HepG2 (cell line): Measurements from ENCODE around the gene ZNF331. TPM values are rescaled to one million over a fixed set of nuclear protein-coding genes. Genes with fewer than 3 reads are reported as not detected.

Experiments
- CBX2 ChIP-seq, 2 experiments: fragments of 200-600 bp in 1 of 2; sonication (generic); formaldehyde crosslinking in 1 of 2; IDR thresholded peaks; 2 replicates each; pipeline versions ENCODE4 v1.7.0 to v1.8.1; 2018 to 2022; ENCODE audit warnings: low read depth in 2 of 2, low read length in 1 of 2, mild to moderate bottlenecking in 1 of 2, missing genetic modification reagents in 1 of 2
- FOXM1 ChIP-seq: sonication (generic); formaldehyde crosslinking; IDR thresholded peaks from 2 replicates; pipeline ENCODE4 v1.5.0; 2020; ENCODE audit warnings: missing genetic modification reagents
- HHEX ChIP-seq: IDR thresholded peaks from 2 replicates; pipeline ENCODE4 v1.6.1; 2016; ENCODE audit warnings: control low read depth
- HNRNPUL1 ChIP-seq: fragments of 200-400 bp; formaldehyde crosslinking; IDR thresholded peaks from 2 replicates; pipeline ENCODE4 v1.6.1; 2017; ENCODE audit warnings: low read depth, mild to moderate bottlenecking, low read length, moderate library complexity
- KLF6 ChIP-seq: IDR thresholded peaks from 2 replicates; pipeline ENCODE4 v1.8.0; 2016; ENCODE audit warnings: missing biosample characterization, missing genetic modification reagents
- NFYC ChIP-seq: IDR thresholded peaks from 2 replicates; pipeline ENCODE4 v1.6.1; 2016; ENCODE audit warnings: missing genetic modification reagents, missing compliant biosample characterization
- PCBP1 ChIP-seq: fragments of 200-400 bp; formaldehyde crosslinking; IDR thresholded peaks from 2 replicates; pipeline ENCODE4 v1.6.1; 2017; ENCODE audit warnings: mild to moderate bottlenecking, low read depth, low read length, borderline replicate concordance
- PHF21A ChIP-seq: sonication (generic); formaldehyde crosslinking; IDR thresholded peaks from 2 replicates; pipeline ENCODE4 v1.5.0; 2020; ENCODE audit warnings: mild to moderate bottlenecking, missing genetic modification reagents
- SNRNP70 ChIP-seq: fragments of 200-400 bp; formaldehyde crosslinking; IDR thresholded peaks from 2 replicates; pipeline ENCODE4 v1.6.1; 2017; ENCODE audit warnings: mild to moderate bottlenecking, low read depth, low read length, moderate library complexity
- ZBTB1 ChIP-seq: sonication (generic); formaldehyde crosslinking; IDR thresholded peaks from 2 replicates; pipeline ENCODE4 v1.4.0; 2020; ENCODE audit warnings: missing genetic modification reagents, borderline replicate concordance
- ZBTB46 ChIP-seq: sonication (generic); formaldehyde crosslinking; IDR thresholded peaks from 2 replicates; pipeline ENCODE4 v1.4.0; 2020; ENCODE audit warnings: mild to moderate bottlenecking, missing genetic modification reagents, borderline replicate concordance
- ZNF253 ChIP-seq: sonication (generic); formaldehyde crosslinking; IDR thresholded peaks from 2 replicates; pipeline ENCODE4 v1.8.0; 2022; ENCODE audit warnings: mild to moderate bottlenecking, missing genetic modification reagents, borderline replicate concordance
- ZNF318 ChIP-seq: sonication (generic); formaldehyde crosslinking; IDR thresholded peaks from 2 replicates; pipeline ENCODE4 v1.4.0; 2020; ENCODE audit warnings: mild to moderate bottlenecking, missing genetic modification reagents
- ZNF598 ChIP-seq: sonication (generic); formaldehyde crosslinking; IDR thresholded peaks from 2 replicates; pipeline ENCODE4 v1.5.1; 2020; ENCODE audit warnings: mild to moderate bottlenecking, missing genetic modification reagents, borderline replicate concordance
- ZNF788 ChIP-seq: sonication (generic); formaldehyde crosslinking; IDR thresholded peaks from 2 replicates; pipeline ENCODE4 v1.5.0; 2020; ENCODE audit warnings: mild to moderate bottlenecking, missing genetic modification reagents, borderline replicate concordance
- polyA plus RNA-seq, 8 experiments: library from polyadenylated mRNA; depleted of rRNA in 3 of 8; stranded (reverse) in 7 of 8; unstranded in 1 of 8; fragments of >200 nt; fragmentation: Illumina TruSeq in 4 of 8; extraction: Trizol in 4 of 8; gene quantifications; 2 replicates each; pipeline versions ENCODE4 v1.2.1 to v1.2.3, GENCODE V29; 2011 to 2016; ENCODE audit warnings: low read depth in 4 of 8, missing spikeins in 1 of 8, mixed read lengths in 1 of 8; ENCODE audit not compliant: insufficient read depth in 1 of 8
- total RNA-seq, 5 experiments: library from RNA; depleted of rRNA; stranded (reverse); fragments of >200 nt; fragmentation: Illumina TruSeq; extraction: Trizol; gene quantifications; 2 replicates each; pipeline ENCODE4 v1.2.3, GENCODE V29; 2016; ENCODE audit warnings: low read depth in 1 of 5
- TF ChIP-seq, protein P1 (sequence below): sonication (generic); formaldehyde crosslinking; IDR thresholded peaks from 2 replicates; pipeline ENCODE4 v1.5.1; 2020; ENCODE audit warnings: mild to moderate bottlenecking, moderate library complexity, missing genetic modification reagents

The ZNF331 gene
- total and polyA plus RNA-seq, 2 of the 13 experiments (the other 11 are each of a cell fraction or from before 2014, with no cell fraction given), result 8.2 to 13.3 TPM

- TF ChIP-seq HNRNPUL1 (no peak), ZNF318 (0 out of 2 replicates have a peak, but pooled peaks have one; percentile 68), SNRNP70 (no peak), FOXM1 (CRISPR knock-in tag) (no peak), PHF21A (peak; percentile 77; the same call in 1 of the 2 replicates), ZNF788 (CRISPR knock-in tag) (peak; percentile 46; the same call in 1 of the 2 replicates), ZBTB46 (no peak), ZNF253 (CRISPR knock-in tag) (no peak), PCBP1 (no peak), CBX2 (IDR thresholded peaks at IDR 0.05; ENCODE audit: low read depth, low read length) (no peak), CBX2 (CRISPR knock-in tag; IDR thresholded peaks at IDR 0.05; ENCODE audit: low read depth) (no peak), ZNF598 (CRISPR knock-in tag) (peak; percentile 81; the same call in 1 of the 2 replicates), NFYC (CRISPR knock-in tag) (0 out of 2 replicates have a peak, but pooled peaks have one; percentile 13), KLF6 (no peak), ZBTB1 (CRISPR knock-in tag) (no peak), HHEX (CRISPR knock-in tag) (0 out of 2 replicates have a peak, but pooled peaks have one; percentile 44)
- TF ChIP-seq, protein P1, sequence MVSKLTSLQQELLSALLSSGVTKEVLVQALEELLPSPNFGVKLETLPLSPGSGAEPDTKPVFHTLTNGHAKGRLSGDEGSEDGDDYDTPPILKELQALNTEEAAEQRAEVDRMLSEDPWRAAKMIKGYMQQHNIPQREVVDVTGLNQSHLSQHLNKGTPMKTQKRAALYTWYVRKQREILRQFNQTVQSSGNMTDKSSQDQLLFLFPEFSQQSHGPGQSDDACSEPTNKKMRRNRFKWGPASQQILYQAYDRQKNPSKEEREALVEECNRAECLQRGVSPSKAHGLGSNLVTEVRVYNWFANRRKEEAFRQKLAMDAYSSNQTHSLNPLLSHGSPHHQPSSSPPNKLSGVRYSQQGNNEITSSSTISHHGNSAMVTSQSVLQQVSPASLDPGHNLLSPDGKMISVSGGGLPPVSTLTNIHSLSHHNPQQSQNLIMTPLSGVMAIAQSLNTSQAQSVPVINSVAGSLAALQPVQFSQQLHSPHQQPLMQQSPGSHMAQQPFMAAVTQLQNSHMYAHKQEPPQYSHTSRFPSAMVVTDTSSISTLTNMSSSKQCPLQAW (CRISPR knock-in tag), result peak; percentile 44; the same call in 1 of the 2 replicates
Measured at GRCh38 chr19:53507523-53508442, 30.2 kb upstream of the ZNF331 start (continued).
